ENCODE results near the gene DROSHA.

- TF ChIP-seq CTCF (conservative IDR thresholded peaks at IDR 0.05; ENCODE audit: low read depth, low read length) = no peak
- no peak for TF ChIP-seq SMC3 (IDR thresholded peaks at IDR 0.05; ENCODE audit: low read depth, low read length)
- TF ChIP-seq POLR2A (IDR thresholded peaks at IDR 0.05; ENCODE audit: low read depth, low read length) = no peak
- TF ChIP-seq CEBPB (IDR thresholded peaks at IDR 0.05; ENCODE audit: low read depth, low read length) = no peak
- TF ChIP-seq ELK1 (IDR thresholded peaks at IDR 0.05; ENCODE audit: borderline replicate concordance, low read depth, low read length) = no peak
- TF ChIP-seq MXI1 (IDR thresholded peaks at IDR 0.05; ENCODE audit: borderline replicate concordance, low read depth, low read length) = no peak
- no peak for TF ChIP-seq FOS (IDR thresholded peaks at IDR 0.05; ENCODE audit: low read depth, low read length)
- TF ChIP-seq MAZ (IDR thresholded peaks at IDR 0.05; ENCODE audit: borderline replicate concordance, low read depth, low read length) = no peak
- TF ChIP-seq RFX5 (IDR thresholded peaks at IDR 0.05; ENCODE audit: low read depth, low read length) = no peak
- TF ChIP-seq RCOR1 (IDR thresholded peaks at IDR 0.05; ENCODE audit: insufficient replicate concordance, low read length) = no peak
- no peak for TF ChIP-seq BHLHE40 (IDR thresholded peaks at IDR 0.05; ENCODE audit: low read depth, low read length)
Observed at GRCh38 chr5:31443572-31443971, 88.3 kb downstream of the DROSHA start.
